Thyroid gland (tissue), 4 donors: ENCODE measurements around the gene TEX9.

Experiments
- CTCF ChIP-seq, 6 experiments: fragments of 200-600 bp in 3 of 6; fragments of 450-650 bp in 3 of 6; sonication (generic) in 3 of 6; IDR thresholded peaks; one replicate each; pipeline ENCODE4 v1.5.1; 2016 to 2019; ENCODE audit warnings: antibody characterized with exemption in 6 of 6, mild to moderate bottlenecking in 2 of 6, inconsistent platforms in 1 of 6, moderate library complexity in 1 of 6
- POLR2A ChIP-seq, 2 donors: fragments of 450-650 bp; IDR thresholded peaks; one replicate each; pipeline ENCODE4 v1.6.1; 2017; ENCODE audit warnings: antibody characterized with exemption in 2 of 2, mild to moderate bottlenecking in 2 of 2, moderate library complexity in 1 of 2

GRCh38 chr15:56322444-56322843 is 42.8 kb upstream of the TEX9 start:
- TF ChIP-seq CTCF (IDR thresholded peaks at IDR 0.05), result no peak
- TF ChIP-seq POLR2A (IDR thresholded peaks at IDR 0.05), result no peak
